Esophagus (tissue), 2 donors: ENCODE data around the gene DSCAM. TPM values are rescaled to one million over a fixed set of nuclear protein-coding genes. Genes with fewer than 3 reads are reported as not detected.

ENCODE experiments used
- H3K27ac ChIP-seq, 2 donors: one replicate each; pipeline ENCODE4 v1.5.1; 2013; ENCODE audit warnings: low read depth in 2 of 2, mild to moderate bottlenecking in 2 of 2, inconsistent platforms in 1 of 2, low read length in 1 of 2, moderate library complexity in 1 of 2
- H3K27me3 ChIP-seq, 2 donors: one replicate each; pipeline ENCODE4 v1.6.1; 2013; ENCODE audit warnings: low read length in 2 of 2, control low read depth in 1 of 2, mild to moderate bottlenecking in 1 of 2; ENCODE audit not compliant: insufficient read depth in 2 of 2, control insufficient read depth in 1 of 2
- H3K36me3 ChIP-seq, 2 donors: one replicate each; pipeline ENCODE4 v1.6.1; 2013; ENCODE audit warnings: low read length in 1 of 2; ENCODE audit not compliant: control insufficient read depth in 2 of 2, insufficient read depth in 2 of 2
- H3K4me1 ChIP-seq, 2 donors: one replicate each; pipeline ENCODE4 v1.6.1; 2013; ENCODE audit warnings: low read length in 1 of 2; ENCODE audit not compliant: control insufficient read depth in 2 of 2, insufficient read depth in 2 of 2
- H3K4me3 ChIP-seq, 2 donors: one replicate each; pipeline ENCODE4 v1.5.1; 2013; ENCODE audit warnings: low read length in 2 of 2, mild to moderate bottlenecking in 2 of 2, low read depth in 1 of 2, moderate library complexity in 1 of 2
- H3K9me3 ChIP-seq, 2 donors: one replicate each; pipeline ENCODE4 v1.6.1; 2013; ENCODE audit warnings: mild to moderate bottlenecking in 2 of 2, low read depth in 1 of 2, low read length in 1 of 2, moderate library complexity in 1 of 2; ENCODE audit not compliant: control insufficient read depth in 2 of 2, insufficient read depth in 1 of 2
- WGBS, 2 donors: extraction: QIAGEN DNeasy Blood & Tissue Kit; methylation state at CpG; one replicate each; pipeline ENCODE4 v1.1.7; 2013; 5-methylcytosine and 5-hydroxymethylcytosine counted together
- polyA plus RNA-seq, 2 donors: library from polyadenylated mRNA; stranded (reverse); fragments of 200-250 nt; gene quantifications; one replicate each; pipeline ENCODE4 v1.2.3, GENCODE V29; 2013
- donor health status: healthy with polysubstance abuse.
- donor health status: Bipolar disorder and iron deficiency.

The DSCAM gene
- polyA plus RNA-seq, 2 donors = under 0.01 TPM; not detected in 1

DNA sequence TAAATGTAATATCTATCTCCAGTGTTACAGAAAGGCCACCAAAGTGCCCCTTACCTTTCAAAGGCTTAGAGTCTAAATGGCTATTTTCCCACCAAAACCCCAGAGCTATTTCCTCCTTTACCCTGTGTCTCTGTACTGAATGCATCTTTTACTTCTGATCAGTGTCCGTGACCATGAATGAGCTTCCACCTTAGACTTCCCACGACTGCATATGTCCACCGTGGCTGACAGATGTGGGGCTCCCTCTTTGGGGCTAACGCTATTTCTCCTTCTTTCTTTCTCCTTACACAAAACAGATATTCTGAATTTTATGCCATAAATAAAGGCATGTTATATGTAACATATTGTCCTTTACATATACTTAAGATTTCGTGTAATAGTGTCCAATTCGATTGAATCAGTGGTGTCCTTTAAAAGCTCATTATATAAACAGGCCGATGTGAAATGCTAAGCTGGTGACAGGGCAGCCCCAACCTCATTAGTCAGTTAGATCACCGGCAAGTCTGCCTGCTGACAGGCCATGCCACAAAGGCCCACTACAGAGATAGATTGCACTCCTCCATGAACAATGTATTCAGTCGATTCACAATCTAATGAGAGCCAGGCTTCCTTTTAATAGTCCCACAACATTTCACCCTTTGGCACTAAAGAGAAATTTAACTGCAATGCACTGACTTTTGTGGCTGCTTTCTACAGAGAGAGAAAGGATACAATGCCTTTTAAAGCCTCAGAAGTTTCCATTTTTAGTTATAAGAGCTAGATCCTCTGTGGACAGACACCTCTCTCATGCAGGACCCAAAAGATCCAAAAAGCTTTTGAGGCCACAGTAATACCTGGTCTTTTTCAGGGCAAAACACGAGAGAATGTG is 681.8 kb downstream of the DSCAM start:
- no peaks in the 10 kb centered on the region for H3K9me3 ChIP-seq
- 66 to 68% methylated on average over 10 of the region's 10 CpGs for WGBS, 2 donors
- H3K27ac ChIP-seq = no peak overlapping the region
- H3K36me3 ChIP-seq = no peaks in the 10 kb centered on the region
- H3K27me3 ChIP-seq = no peaks in the 10 kb centered on the region
- H3K4me3 ChIP-seq = no peak overlapping the region
- no peaks in the 10 kb centered on the region for H3K4me1 ChIP-seq

GRCh38 chr21:40162075-40162474 is 684.9 kb downstream of the DSCAM start:
- Histone ChIP-seq H3K4me1 (no peaks in the 10 kb centered on the region), H3K27me3 (no peaks in the 10 kb centered on the region), H3K4me3 (no peak overlapping the region), H3K27ac (no peak overlapping the region), H3K9me3 (no peaks in the 10 kb centered on the region), H3K36me3 (no peaks in the 10 kb centered on the region)
- WGBS, 2 donors = 50 to 51% methylated on average over 2 of the region's 2 CpGs

GRCh38 chr21:40160911-40161310 is 686.0 kb downstream of the DSCAM start:
- no peak overlapping the region for H3K4me3 ChIP-seq
- no peaks in the 10 kb centered on the region for H3K9me3 ChIP-seq
- 71 to 81% methylated on average over 5 of the region's 5 CpGs for WGBS, 2 donors
- no peaks in the 10 kb centered on the region for H3K36me3 ChIP-seq
- H3K27ac ChIP-seq = no peak overlapping the region
- no peaks in the 10 kb centered on the region for H3K4me1 ChIP-seq
- H3K27me3 ChIP-seq = no peaks in the 10 kb centered on the region

- no peaks in the 10 kb centered on the region for H3K4me1 ChIP-seq
- H3K4me3 ChIP-seq = no peak overlapping the region
- 46 to 68% methylated on average over 3 of the region's 3 CpGs for WGBS, 2 donors
- H3K36me3 ChIP-seq = no peaks in the 10 kb centered on the region
- no peaks in the 10 kb centered on the region for H3K27me3 ChIP-seq
- H3K27ac ChIP-seq = no peak overlapping the region
- H3K9me3 ChIP-seq = peaks cover 0 to 1% of the 10 kb centered on the region in 2 donors
These were observed 688.6 kb downstream of the DSCAM start for GRCh38 chr21:40158366-40158765.

- Histone ChIP-seq H3K9me3 (peaks cover 0 to 1% of the 10 kb centered on the region in 2 donors), H3K36me3 (no peaks in the 10 kb centered on the region), H3K4me1 (no peaks in the 10 kb centered on the region), H3K27ac (no peak overlapping the region), H3K27me3 (no peaks in the 10 kb centered on the region), H3K4me3 (no peak overlapping the region)
- 74 to 77% methylated on average over 7 of the region's 7 CpGs for WGBS, 2 donors
These were observed 691.4 kb downstream of the DSCAM start for GRCh38 chr21:40155563-40155962.

DNA sequence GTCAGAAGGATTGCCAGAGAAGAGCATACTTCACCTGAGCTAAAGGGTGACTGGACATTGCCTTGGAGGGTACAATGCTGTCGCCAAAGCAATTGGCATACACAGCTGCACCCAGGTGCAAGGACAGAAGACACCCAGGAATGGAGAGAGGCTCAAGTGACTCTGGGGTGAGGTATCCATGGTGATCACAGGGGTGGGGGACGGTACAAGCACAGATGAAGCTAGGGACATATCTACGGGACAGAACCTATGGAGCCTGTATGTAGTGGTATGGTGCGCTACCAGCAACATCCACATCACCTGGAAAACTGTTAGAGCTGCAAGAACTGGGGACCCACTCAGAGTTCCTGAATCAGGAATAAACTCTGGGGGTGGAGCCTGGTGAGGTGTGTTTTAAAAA is 693.6 kb downstream of the DSCAM start:
- no peaks in the 10 kb centered on the region for H3K4me1 ChIP-seq
- H3K4me3 ChIP-seq = no peak overlapping the region
- H3K36me3 ChIP-seq = no peaks in the 10 kb centered on the region
- no peaks in the 10 kb centered on the region for H3K27me3 ChIP-seq
- H3K27ac ChIP-seq = no peak overlapping the region
- peaks cover 0 to 1% of the 10 kb centered on the region in 2 donors for H3K9me3 ChIP-seq
- 87 to 94% methylated on average over 4 of the region's 4 CpGs for WGBS, 2 donors

GRCh38 chr21:40152476-40152875 is 694.5 kb downstream of the DSCAM start:
- Histone ChIP-seq H3K4me3 (no peak overlapping the region), H3K27me3 (no peaks in the 10 kb centered on the region), H3K4me1 (no peaks in the 10 kb centered on the region), H3K9me3 (peaks cover 0 to 1% of the 10 kb centered on the region in 2 donors), H3K36me3 (no peaks in the 10 kb centered on the region), H3K27ac (no peak overlapping the region)
- WGBS, 2 donors = 55 to 67% methylated on average over 5 of the region's 5 CpGs

GRCh38 chr21:40151611-40152010 is 695.3 kb downstream of the DSCAM start:
- peaks cover 0 to 1% of the 10 kb centered on the region in 2 donors for H3K9me3 ChIP-seq

DNA sequence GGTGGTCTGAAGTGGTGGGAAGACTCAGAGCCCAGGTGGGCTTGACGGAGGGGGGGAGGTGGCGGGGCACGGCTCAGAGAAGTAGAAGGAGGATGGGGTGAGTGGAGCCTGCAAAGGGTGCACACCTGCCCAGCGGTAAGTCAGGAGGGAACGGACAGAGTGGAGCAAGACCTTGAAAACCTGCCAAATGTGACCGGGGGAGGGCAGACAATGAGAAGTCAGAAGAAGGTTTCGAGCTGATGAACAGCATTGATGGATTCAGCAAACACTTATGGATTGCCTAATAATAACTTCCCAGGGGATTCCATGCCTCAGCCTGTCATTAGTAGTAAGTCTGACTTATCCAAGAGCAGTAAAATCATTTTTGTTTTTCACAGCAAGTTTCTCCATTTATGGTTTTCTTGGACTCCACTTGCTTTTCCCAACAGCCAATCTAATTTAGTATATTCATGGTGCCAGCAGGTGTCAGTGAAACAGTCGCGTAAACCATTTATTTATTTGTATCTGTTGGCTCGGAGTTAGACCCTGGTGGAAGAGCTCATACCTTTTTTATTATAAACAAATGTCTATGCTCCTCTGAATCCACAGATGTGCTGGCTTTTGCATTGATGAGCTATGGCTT is 700.6 kb downstream of the DSCAM start:
- Histone ChIP-seq H3K9me3 (no peaks in the 10 kb centered on the region), H3K27ac (no peak overlapping the region), H3K36me3 (no peaks in the 10 kb centered on the region), H3K4me1 (no peaks in the 10 kb centered on the region), H3K27me3 (no peaks in the 10 kb centered on the region), H3K4me3 (no peak overlapping the region)
- WGBS, 2 donors = 62 to 65% methylated on average over 10 of the region's 10 CpGs

More at GRCh38 chr21:40151611-40152010, 695.3 kb downstream of the DSCAM start:
- 77 to 79% methylated on average over 3 of the region's 3 CpGs for WGBS, 2 donors
- no peaks in the 10 kb centered on the region for H3K36me3 ChIP-seq
- no peak overlapping the region for H3K27ac ChIP-seq
- H3K4me3 ChIP-seq = no peak overlapping the region
- H3K27me3 ChIP-seq = no peaks in the 10 kb centered on the region
- H3K4me1 ChIP-seq = no peaks in the 10 kb centered on the region
